ENCODE data around the gene DNAJC1.
"Not testable (repeated sequence)": the region's sequence is repeated elsewhere in the genome, so short reads cannot be mapped to it uniquely, and the experiment has no call there.

DNA sequence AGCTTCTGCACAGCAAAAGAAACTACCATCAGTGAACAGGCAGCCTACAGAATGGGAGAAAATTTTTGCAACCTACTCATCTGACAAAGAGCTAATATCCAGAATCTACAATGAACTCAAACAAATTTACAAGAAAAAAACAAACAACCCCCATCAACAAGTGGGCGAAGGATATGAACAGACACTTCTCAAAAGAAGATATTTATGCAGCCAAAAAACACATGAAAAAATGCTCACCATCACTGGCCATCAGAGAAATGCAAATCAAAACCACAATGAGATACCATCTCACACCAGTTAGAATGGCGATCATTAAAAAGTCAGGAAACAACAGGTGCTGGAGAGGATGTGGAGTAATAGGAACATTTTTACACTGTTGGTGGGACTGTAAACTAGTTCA lies 162.3 kb downstream of the DNAJC1 start:
- TF ChIP-seq, protein P1, sequence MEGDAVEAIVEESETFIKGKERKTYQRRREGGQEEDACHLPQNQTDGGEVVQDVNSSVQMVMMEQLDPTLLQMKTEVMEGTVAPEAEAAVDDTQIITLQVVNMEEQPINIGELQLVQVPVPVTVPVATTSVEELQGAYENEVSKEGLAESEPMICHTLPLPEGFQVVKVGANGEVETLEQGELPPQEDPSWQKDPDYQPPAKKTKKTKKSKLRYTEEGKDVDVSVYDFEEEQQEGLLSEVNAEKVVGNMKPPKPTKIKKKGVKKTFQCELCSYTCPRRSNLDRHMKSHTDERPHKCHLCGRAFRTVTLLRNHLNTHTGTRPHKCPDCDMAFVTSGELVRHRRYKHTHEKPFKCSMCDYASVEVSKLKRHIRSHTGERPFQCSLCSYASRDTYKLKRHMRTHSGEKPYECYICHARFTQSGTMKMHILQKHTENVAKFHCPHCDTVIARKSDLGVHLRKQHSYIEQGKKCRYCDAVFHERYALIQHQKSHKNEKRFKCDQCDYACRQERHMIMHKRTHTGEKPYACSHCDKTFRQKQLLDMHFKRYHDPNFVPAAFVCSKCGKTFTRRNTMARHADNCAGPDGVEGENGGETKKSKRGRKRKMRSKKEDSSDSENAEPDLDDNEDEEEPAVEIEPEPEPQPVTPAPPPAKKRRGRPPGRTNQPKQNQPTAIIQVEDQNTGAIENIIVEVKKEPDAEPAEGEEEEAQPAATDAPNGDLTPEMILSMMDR (IDR thresholded peaks at IDR 0.05; ENCODE audit: low read length), result not testable (repeated sequence)
- not testable (repeated sequence) for TF ChIP-seq EZH2 (IDR thresholded peaks at IDR 0.05; ENCODE audit: borderline replicate concordance, low read length)
